ENCODE results near the gene CHST12. TPM values are rescaled to one million over a fixed set of nuclear protein-coding genes. Genes with fewer than 3 reads are reported as not detected.

Gene CHST12
- total RNA-seq, 1 experiment from 2014 or later, result 9.9 TPM

DNA sequence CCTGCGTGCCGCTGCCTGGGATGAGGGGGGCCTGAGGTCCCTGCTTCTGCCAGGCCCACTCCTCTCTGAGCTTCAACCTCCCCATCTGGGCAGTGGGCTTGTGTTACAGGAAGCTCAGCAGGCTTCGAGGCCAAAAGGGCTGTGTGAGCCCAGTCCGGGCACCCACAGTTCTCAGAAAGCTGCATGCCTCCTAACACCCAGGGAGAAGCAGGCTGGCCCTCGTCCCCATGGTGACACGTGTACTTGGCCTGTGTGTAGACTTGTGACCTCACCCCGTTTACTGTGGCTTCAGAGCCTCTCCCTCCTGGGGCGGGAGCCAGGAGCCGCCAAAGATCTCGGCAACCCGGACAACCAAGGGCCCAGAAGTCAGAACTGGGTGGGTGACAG is 75.0 kb downstream of the CHST12 start:
- H3K27me3 Mint-ChIP-seq (ENCODE audit: insufficient read depth, unreplicated experiment), result no peaks in the 10 kb centered on the region
- no TSS peak for BruUV-seq (replicated peaks)
- intact Hi-C loops (cut with micrococcal nuclease), result loop anchor here (5.0 kb wide), 1 partner anchor 79 kb away; the partner anchor contains the start of genes BRAT1 and IQCE
- TF ChIP-seq, protein P1, sequence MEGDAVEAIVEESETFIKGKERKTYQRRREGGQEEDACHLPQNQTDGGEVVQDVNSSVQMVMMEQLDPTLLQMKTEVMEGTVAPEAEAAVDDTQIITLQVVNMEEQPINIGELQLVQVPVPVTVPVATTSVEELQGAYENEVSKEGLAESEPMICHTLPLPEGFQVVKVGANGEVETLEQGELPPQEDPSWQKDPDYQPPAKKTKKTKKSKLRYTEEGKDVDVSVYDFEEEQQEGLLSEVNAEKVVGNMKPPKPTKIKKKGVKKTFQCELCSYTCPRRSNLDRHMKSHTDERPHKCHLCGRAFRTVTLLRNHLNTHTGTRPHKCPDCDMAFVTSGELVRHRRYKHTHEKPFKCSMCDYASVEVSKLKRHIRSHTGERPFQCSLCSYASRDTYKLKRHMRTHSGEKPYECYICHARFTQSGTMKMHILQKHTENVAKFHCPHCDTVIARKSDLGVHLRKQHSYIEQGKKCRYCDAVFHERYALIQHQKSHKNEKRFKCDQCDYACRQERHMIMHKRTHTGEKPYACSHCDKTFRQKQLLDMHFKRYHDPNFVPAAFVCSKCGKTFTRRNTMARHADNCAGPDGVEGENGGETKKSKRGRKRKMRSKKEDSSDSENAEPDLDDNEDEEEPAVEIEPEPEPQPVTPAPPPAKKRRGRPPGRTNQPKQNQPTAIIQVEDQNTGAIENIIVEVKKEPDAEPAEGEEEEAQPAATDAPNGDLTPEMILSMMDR (IDR thresholded peaks at IDR 0.05; ENCODE audit: unreplicated experiment), result no peak
- no peaks in the 10 kb centered on the region for H3K4me1 Mint-ChIP-seq (ENCODE audit: insufficient read depth, unreplicated experiment)
- CTCF ChIA-PET, result interaction anchor here (0.6 to 2.4 kb wide), 2 partner anchors 9 to 88 kb away, joined by 4 to 5 read pairs; no protein-coding TSS in a partner anchor
- no peak overlapping the region for H3K4me3 Mint-ChIP-seq (ENCODE audit: unreplicated experiment)
- DNase-seq (ENCODE audit: unreplicated experiment), result peak; percentile 27
- POLR2A ChIA-PET, result no interaction called here
- no peaks in the 10 kb centered on the region for H3K9me3 Mint-ChIP-seq (ENCODE audit: unreplicated experiment)
- H3K36me3 Mint-ChIP-seq (ENCODE audit: insufficient read depth, unreplicated experiment), result no peaks in the 10 kb centered on the region
- H3K27ac Mint-ChIP-seq (ENCODE audit: low read depth, unreplicated experiment), result peak overlapping the region; percentile 27

DNA sequence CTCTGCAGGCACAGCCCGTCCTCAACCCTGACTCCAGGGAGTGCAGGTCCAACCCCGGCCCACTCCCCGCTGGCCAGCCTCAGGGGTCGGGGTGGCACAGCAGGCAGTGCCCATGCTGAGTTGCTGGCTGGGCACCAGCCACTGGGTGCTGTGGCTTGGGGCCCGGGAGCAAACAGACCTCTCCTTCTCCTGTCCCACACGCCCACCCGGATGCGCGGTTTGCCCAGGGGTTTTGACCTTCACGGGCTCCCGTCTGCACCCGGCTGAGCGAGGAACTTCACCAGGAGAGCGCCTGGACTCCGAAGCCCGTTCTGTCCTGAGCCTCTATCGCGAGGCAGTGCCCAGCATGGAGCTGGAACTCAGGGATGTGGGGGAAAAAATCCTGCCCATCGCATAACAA is 75.4 kb downstream of the CHST12 start:
- H3K36me3 Mint-ChIP-seq (ENCODE audit: insufficient read depth, unreplicated experiment), result no peaks in the 10 kb centered on the region
- no peaks in the 10 kb centered on the region for H3K27me3 Mint-ChIP-seq (ENCODE audit: insufficient read depth, unreplicated experiment)
- CTCF ChIA-PET, result interaction anchor here (0.6 to 2.4 kb wide), 2 partner anchors 10 to 87 kb away, joined by 4 to 5 read pairs; no protein-coding TSS in a partner anchor
- H3K9me3 Mint-ChIP-seq (ENCODE audit: unreplicated experiment), result no peaks in the 10 kb centered on the region
- intact Hi-C loops (cut with micrococcal nuclease), result loop anchor here (5.0 kb wide), 1 partner anchor 79 kb away; the partner anchor contains the start of genes BRAT1 and IQCE
- no peak overlapping the region for H3K27ac Mint-ChIP-seq (ENCODE audit: low read depth, unreplicated experiment)
- no peak overlapping the region for H3K4me3 Mint-ChIP-seq (ENCODE audit: unreplicated experiment)
- DNase-seq (ENCODE audit: unreplicated experiment), result no peak
- POLR2A ChIA-PET, result interaction anchor here (0.6 kb wide), 1 partner anchor 46 kb away, joined by 3 read pairs; no protein-coding TSS in a partner anchor
- H3K4me1 Mint-ChIP-seq (ENCODE audit: insufficient read depth, unreplicated experiment), result no peaks in the 10 kb centered on the region
- no TSS peak for BruUV-seq (replicated peaks)
- TF ChIP-seq, protein P1 (IDR thresholded peaks at IDR 0.05; ENCODE audit: unreplicated experiment), result no peak

DNA sequence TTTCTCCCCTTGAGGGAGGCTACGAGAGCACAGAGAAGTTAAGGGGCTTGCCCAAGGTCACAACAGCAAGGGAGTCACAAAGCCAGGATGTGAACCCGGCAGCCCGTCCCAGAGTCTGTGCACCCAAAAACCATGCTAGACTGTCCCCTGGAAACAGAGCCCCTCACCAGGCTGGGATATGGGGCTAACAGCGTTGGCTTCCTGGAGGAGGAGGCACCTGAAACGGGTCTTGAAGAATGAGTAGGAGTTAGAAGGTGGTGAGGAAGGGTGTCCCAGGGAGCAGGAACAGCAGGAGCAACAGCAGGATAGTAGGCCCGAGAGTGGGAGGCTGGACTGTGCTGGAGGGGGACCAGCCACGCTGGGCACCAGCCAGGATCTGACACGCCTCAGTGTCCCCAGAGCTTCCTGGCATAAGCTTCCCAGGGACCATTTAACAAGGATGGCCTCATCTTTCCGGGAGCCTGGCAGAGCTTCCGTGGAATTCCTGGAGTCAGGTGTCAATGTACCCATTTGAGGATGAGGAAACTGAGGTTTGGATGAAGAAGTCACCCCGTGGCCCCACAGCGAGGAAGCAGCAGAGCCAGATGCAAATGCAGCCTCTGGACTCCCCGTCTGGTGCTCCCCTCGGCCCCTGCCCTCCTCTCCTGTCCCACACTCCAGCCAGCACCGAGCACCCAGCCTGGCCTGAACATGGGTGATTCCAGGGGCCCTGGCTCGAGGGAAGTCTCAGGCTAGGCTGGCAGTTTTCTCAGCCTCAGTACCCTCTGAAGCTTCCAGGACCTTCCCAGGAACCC is 76.1 kb downstream of the CHST12 start:
- Mint-ChIP-seq H3K9me3 (ENCODE audit: unreplicated experiment) (no peaks in the 10 kb centered on the region), H3K36me3 (ENCODE audit: insufficient read depth, unreplicated experiment) (no peaks in the 10 kb centered on the region), H3K27ac (ENCODE audit: low read depth, unreplicated experiment) (no peak overlapping the region), H3K4me1 (ENCODE audit: insufficient read depth, unreplicated experiment) (no peaks in the 10 kb centered on the region), H3K27me3 (ENCODE audit: insufficient read depth, unreplicated experiment) (no peaks in the 10 kb centered on the region), H3K4me3 (ENCODE audit: unreplicated experiment) (no peak overlapping the region)
- DNase-seq (ENCODE audit: unreplicated experiment), result no peak
- intact Hi-C loops (cut with micrococcal nuclease), result loop anchor here (5.0 kb wide), 1 partner anchor 78 kb away; the partner anchor contains the start of genes BRAT1 and IQCE
- TF ChIP-seq, protein P1 (IDR thresholded peaks at IDR 0.05; ENCODE audit: unreplicated experiment), result no peak
- no TSS peak for BruUV-seq (replicated peaks)
- CTCF ChIA-PET, result interaction anchor here (0.6 to 2.4 kb wide), 3 partner anchors 10 to 191 kb away, joined by 3 to 5 read pairs (median 4); no protein-coding TSS in a partner anchor
- POLR2A ChIA-PET, result interaction anchor here (0.6 to 0.9 kb wide), 2 partner anchors 9 to 45 kb away, joined by 3 read pairs; no protein-coding TSS in a partner anchor

DNA sequence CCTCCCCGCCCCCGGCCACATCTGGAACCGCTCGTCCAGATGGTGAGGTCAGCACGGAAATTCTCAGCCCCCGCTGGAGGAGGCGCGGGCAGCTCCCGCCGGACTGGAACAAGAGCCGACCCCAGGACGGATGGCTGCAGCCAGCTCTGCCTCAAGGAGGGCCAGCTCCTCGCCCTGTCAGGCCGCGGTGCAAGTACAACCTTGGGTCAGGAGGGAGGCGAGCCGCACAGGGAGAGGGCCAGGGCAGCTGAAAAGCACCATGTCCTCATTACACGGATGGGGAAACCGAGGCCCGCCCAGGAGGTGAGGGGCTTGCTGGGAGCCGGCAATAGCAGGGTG is 76.6 kb downstream of the CHST12 start:
- DNase-seq (ENCODE audit: unreplicated experiment), result no peak

More for the DNA sequence above, 76.6 kb downstream of the CHST12 start:
- no peaks in the 10 kb centered on the region for H3K4me1 Mint-ChIP-seq (ENCODE audit: insufficient read depth, unreplicated experiment)
- no TSS peak for BruUV-seq (replicated peaks)
- TF ChIP-seq, protein P1 (IDR thresholded peaks at IDR 0.05; ENCODE audit: unreplicated experiment), result no peak
- ChIA-PET POLR2A (interaction anchor here (0.9 kb wide), 1 partner anchor 9 kb away, joined by 3 read pairs; no protein-coding TSS in a partner anchor), CTCF (interaction anchor here (0.6 to 1.1 kb wide), 3 partner anchors 11 to 191 kb away, joined by 3 to 6 read pairs (median 4); no protein-coding TSS in a partner anchor)
- no peaks in the 10 kb centered on the region for H3K27me3 Mint-ChIP-seq (ENCODE audit: insufficient read depth, unreplicated experiment)
- intact Hi-C loops (cut with micrococcal nuclease), result no loop called here
- no peaks in the 10 kb centered on the region for H3K9me3 Mint-ChIP-seq (ENCODE audit: unreplicated experiment)
- H3K36me3 Mint-ChIP-seq (ENCODE audit: insufficient read depth, unreplicated experiment), result no peaks in the 10 kb centered on the region
- H3K27ac Mint-ChIP-seq (ENCODE audit: low read depth, unreplicated experiment), result no peak overlapping the region
- H3K4me3 Mint-ChIP-seq (ENCODE audit: unreplicated experiment), result no peak overlapping the region

Measured in MCF 10A (cell line).